ENCODE data around the gene LRCH1.

The LRCH1 gene

GRCh38 chr13:46529216-46529919 lies 23.6 kb upstream of the LRCH1 start:
- H3K27ac ChIP-seq = no peak overlapping the region
- H3K27me3 ChIP-seq (replicated peaks) = no peaks in the 10 kb centered on the region
- no peak overlapping the region for H3K4me3 ChIP-seq (ENCODE audit: low read depth, low read length)
- no peaks in the 10 kb centered on the region for H3K36me3 ChIP-seq (replicated peaks)
- no peak for TF ChIP-seq CTCF (IDR thresholded peaks at IDR 0.05; ENCODE audit: low read depth, low read length, missing control alignments)
- no peak for DNase-seq
- in situ Hi-C loops (cut with HindIII; ENCODE audit: low pct_ligation_motif_present, low sequenced_read_pairs) = no loop called here

- in situ Hi-C loops (cut with HindIII; ENCODE audit: low pct_ligation_motif_present, low sequenced_read_pairs) = no loop called here
- H3K27me3 ChIP-seq (replicated peaks) = no peaks in the 10 kb centered on the region
- no peaks in the 10 kb centered on the region for H3K36me3 ChIP-seq (replicated peaks)
- H3K27ac ChIP-seq = no peak overlapping the region
- DNase-seq = no peak
- H3K4me3 ChIP-seq (ENCODE audit: low read depth, low read length) = no peak overlapping the region
- TF ChIP-seq CTCF (IDR thresholded peaks at IDR 0.05; ENCODE audit: low read depth, low read length, missing control alignments) = no peak
These were observed 22.7 kb upstream of the LRCH1 start for GRCh38 chr13:46530084-46530935.

DNA sequence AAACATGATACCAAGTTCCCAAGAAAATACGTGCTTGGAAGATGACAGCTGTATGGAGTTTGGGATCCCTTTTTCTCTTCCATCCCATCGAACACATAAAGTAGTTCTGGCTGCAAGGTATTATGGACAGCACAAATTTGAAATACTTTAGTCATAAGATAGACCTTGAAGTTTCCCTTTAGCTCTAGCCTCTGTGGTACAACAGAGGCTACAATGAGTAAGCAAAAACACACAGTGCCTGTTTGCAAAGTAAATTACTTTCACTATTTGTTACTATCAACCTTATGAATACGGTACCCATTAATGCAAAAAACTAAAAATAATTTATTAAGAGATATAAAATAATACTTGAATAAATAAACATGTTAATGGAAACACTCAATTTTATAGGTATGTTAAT lies 21.0 kb upstream of the LRCH1 start:
- H3K27ac ChIP-seq = no peak overlapping the region
- in situ Hi-C loops (cut with HindIII; ENCODE audit: low pct_ligation_motif_present, low sequenced_read_pairs) = no loop called here
- no peak for TF ChIP-seq CTCF (IDR thresholded peaks at IDR 0.05; ENCODE audit: low read depth, low read length, missing control alignments)
- DNase-seq = no peak
- H3K4me3 ChIP-seq (ENCODE audit: low read depth, low read length) = no peak overlapping the region
- H3K36me3 ChIP-seq (replicated peaks) = no peaks in the 10 kb centered on the region
- no peaks in the 10 kb centered on the region for H3K27me3 ChIP-seq (replicated peaks)

DNA sequence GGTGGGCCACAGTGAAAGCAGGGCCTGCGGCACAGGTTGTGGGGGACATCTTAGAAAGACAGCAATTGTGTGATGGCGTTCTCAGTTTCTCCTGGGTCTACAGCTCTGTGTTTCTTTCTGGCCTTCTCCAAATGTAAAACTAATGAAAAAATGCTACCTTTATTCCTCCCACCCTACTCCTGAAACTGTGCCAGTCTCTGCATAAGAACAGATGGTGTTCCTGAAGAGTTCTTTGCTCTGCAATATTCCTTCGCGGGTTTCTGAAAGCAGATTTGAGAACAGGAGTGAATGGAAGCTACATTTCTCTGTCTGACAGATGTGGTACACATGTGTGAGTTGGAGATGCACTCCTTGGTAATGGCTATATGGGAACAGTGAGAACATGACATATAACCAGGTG lies 18.0 kb upstream of the LRCH1 start:
- no peak overlapping the region for H3K27ac ChIP-seq
- TF ChIP-seq CTCF (IDR thresholded peaks at IDR 0.05; ENCODE audit: low read depth, low read length, missing control alignments) = no peak
- H3K36me3 ChIP-seq (replicated peaks) = no peaks in the 10 kb centered on the region
- in situ Hi-C loops (cut with HindIII; ENCODE audit: low pct_ligation_motif_present, low sequenced_read_pairs) = no loop called here
- no peaks in the 10 kb centered on the region for H3K27me3 ChIP-seq (replicated peaks)
- no peak overlapping the region for H3K4me3 ChIP-seq (ENCODE audit: low read depth, low read length)
- no peak for DNase-seq

- Histone ChIP-seq H3K4me3 (ENCODE audit: low read depth, low read length) (no peak overlapping the region), H3K36me3 (replicated peaks) (no peaks in the 10 kb centered on the region), H3K27ac (no peak overlapping the region), H3K27me3 (replicated peaks) (no peaks in the 10 kb centered on the region)
- no peak for DNase-seq
- in situ Hi-C loops (cut with HindIII; ENCODE audit: low pct_ligation_motif_present, low sequenced_read_pairs) = no loop called here
- TF ChIP-seq CTCF (IDR thresholded peaks at IDR 0.05; ENCODE audit: low read depth, low read length, missing control alignments) = no peak
These were observed 17.1 kb upstream of the LRCH1 start for GRCh38 chr13:46535825-46536224.

All from brain microvascular endothelial cell (primary cell).